ENCODE data around the gene PAX9.

The PAX9 gene

GRCh38 chr14:36647417-36647823, 14.2 kb upstream of the PAX9 start:
- TF ChIP-seq PATZ1 (CRISPR knock-in tag; IDR thresholded peaks at IDR 0.05; ENCODE audit: borderline replicate concordance), result no peak
- TF ChIP-seq ARNTL (CRISPR knock-in tag; IDR thresholded peaks at IDR 0.05; ENCODE audit: borderline replicate concordance, low read depth), result no peak
- no peak for TF ChIP-seq ZNF8 (CRISPR knock-in tag; IDR thresholded peaks at IDR 0.05)
- TF ChIP-seq PPARA (CRISPR knock-in tag; IDR thresholded peaks at IDR 0.05; ENCODE audit: borderline replicate concordance), result no peak
- no peak for TF ChIP-seq CSRNP3 (CRISPR knock-in tag; IDR thresholded peaks at IDR 0.05)
- TF ChIP-seq OSR1 (CRISPR knock-in tag; IDR thresholded peaks at IDR 0.05), result no peak
- TF ChIP-seq ZC3H10 (CRISPR knock-in tag; IDR thresholded peaks at IDR 0.05), result no peak
- no peak for TF ChIP-seq BACH2 (CRISPR knock-in tag; IDR thresholded peaks at IDR 0.05; ENCODE audit: borderline replicate concordance)
- ATAC-seq, result no peak; the same call in 2 of the 3 replicates

GRCh38 chr14:36647824-36648753, 13.6 kb upstream of the PAX9 start:
- TF ChIP-seq OSR1 (CRISPR knock-in tag; IDR thresholded peaks at IDR 0.05) (no peak), ZNF70 (CRISPR knock-in tag; IDR thresholded peaks at IDR 0.05) (no peak), ZNF8 (CRISPR knock-in tag; IDR thresholded peaks at IDR 0.05) (no peak), ZC3H10 (CRISPR knock-in tag; IDR thresholded peaks at IDR 0.05) (no peak), TOX (CRISPR knock-in tag; IDR thresholded peaks at IDR 0.05; ENCODE audit: borderline replicate concordance) (no peak), ZFP30 (CRISPR knock-in tag; IDR thresholded peaks at IDR 0.05) (no peak), POU6F1 (CRISPR knock-in tag; IDR thresholded peaks at IDR 0.05; ENCODE audit: borderline replicate concordance, low read depth) (no peak), ZFP3 (CRISPR knock-in tag; IDR thresholded peaks at IDR 0.05) (no peak), ARNTL (CRISPR knock-in tag; IDR thresholded peaks at IDR 0.05; ENCODE audit: borderline replicate concordance, low read depth) (no peak), TCF4 (CRISPR knock-in tag; IDR thresholded peaks at IDR 0.05; ENCODE audit: borderline replicate concordance) (no peak)
- TF ChIP-seq, protein P1, sequence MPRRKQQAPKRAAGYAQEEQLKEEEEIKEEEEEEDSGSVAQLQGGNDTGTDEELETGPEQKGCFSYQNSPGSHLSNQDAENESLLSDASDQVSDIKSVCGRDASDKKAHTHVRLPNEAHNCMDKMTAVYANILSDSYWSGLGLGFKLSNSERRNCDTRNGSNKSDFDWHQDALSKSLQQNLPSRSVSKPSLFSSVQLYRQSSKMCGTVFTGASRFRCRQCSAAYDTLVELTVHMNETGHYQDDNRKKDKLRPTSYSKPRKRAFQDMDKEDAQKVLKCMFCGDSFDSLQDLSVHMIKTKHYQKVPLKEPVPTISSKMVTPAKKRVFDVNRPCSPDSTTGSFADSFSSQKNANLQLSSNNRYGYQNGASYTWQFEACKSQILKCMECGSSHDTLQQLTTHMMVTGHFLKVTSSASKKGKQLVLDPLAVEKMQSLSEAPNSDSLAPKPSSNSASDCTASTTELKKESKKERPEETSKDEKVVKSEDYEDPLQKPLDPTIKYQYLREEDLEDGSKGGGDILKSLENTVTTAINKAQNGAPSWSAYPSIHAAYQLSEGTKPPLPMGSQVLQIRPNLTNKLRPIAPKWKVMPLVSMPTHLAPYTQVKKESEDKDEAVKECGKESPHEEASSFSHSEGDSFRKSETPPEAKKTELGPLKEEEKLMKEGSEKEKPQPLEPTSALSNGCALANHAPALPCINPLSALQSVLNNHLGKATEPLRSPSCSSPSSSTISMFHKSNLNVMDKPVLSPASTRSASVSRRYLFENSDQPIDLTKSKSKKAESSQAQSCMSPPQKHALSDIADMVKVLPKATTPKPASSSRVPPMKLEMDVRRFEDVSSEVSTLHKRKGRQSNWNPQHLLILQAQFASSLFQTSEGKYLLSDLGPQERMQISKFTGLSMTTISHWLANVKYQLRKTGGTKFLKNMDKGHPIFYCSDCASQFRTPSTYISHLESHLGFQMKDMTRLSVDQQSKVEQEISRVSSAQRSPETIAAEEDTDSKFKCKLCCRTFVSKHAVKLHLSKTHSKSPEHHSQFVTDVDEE (CRISPR knock-in tag; IDR thresholded peaks at IDR 0.05), result no peak
- peak; percentile 91 for ATAC-seq

DNA sequence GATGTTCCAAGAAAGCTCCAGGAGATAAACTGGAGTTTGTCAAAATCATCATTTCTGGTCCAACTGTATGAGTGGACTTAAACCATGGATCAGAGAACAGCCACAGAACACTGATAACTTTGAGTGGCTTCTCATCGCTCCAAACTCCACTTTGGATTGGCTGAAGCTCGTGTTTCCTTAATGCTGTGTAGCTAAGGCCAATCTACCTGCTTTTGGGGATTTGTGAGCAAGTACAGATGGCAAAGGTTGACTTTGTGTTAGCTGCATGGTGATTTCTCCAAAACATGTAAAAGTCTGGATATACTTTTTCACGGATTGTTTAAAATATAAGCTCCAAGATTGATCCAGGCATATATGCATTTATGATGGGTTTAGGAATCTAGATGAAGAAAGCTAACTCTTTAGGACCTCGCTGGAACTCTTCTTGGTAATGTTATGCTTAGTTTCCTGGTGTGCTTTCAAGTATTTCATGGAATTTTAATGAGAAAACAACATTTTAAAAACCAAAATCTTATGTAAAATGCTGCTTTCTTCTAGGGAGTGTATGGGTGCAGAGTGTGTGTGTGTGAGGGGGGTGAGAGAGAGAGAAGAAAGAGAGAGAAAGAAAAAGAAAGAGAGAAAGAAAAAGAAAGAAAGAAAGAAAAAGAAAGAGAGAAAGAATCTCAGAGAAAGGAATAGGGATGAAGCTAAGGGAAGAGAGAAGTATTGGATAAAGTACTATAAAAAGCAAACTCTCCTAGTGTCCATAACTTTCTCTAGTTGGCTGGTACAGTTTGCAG, 11.6 kb upstream of the PAX9 start:
- no peak for ATAC-seq
- TF ChIP-seq PPARA (CRISPR knock-in tag; IDR thresholded peaks at IDR 0.05; ENCODE audit: borderline replicate concordance) (no peak), ARNTL (CRISPR knock-in tag; IDR thresholded peaks at IDR 0.05; ENCODE audit: borderline replicate concordance, low read depth) (no peak), CSDC2 (CRISPR knock-in tag; IDR thresholded peaks at IDR 0.05) (no peak), ISL1 (CRISPR knock-in tag; IDR thresholded peaks at IDR 0.05) (no peak), ZC3H10 (CRISPR knock-in tag; IDR thresholded peaks at IDR 0.05) (no peak), ZFP3 (CRISPR knock-in tag; IDR thresholded peaks at IDR 0.05) (no peak), SNAI2 (CRISPR knock-in tag; IDR thresholded peaks at IDR 0.05) (no peak), ESRRG (CRISPR knock-in tag; IDR thresholded peaks at IDR 0.05) (no peak), TCF4 (CRISPR knock-in tag; IDR thresholded peaks at IDR 0.05; ENCODE audit: borderline replicate concordance) (no peak), POU6F1 (CRISPR knock-in tag; IDR thresholded peaks at IDR 0.05; ENCODE audit: borderline replicate concordance, low read depth) (no peak), ZNF565 (CRISPR knock-in tag; conservative IDR thresholded peaks at IDR 0.05; ENCODE audit: low read depth) (no peak), OSR1 (CRISPR knock-in tag; IDR thresholded peaks at IDR 0.05) (no peak), ZNF8 (CRISPR knock-in tag; IDR thresholded peaks at IDR 0.05) (no peak)
- TF ChIP-seq, protein P1 (CRISPR knock-in tag; IDR thresholded peaks at IDR 0.05), result no peak

All from SK-N-SH treated with all-trans-retinoic acid at 6 μM for 48 hours (cell line).